KOPT-K1 (cell line): Measurements from ENCODE around the gene NELFA.
"Not testable (repeated sequence)": the region's sequence is repeated elsewhere in the genome, so short reads cannot be mapped to it uniquely, and the experiment has no call there.

Source experiments
- H3K27ac ChIP-seq: fragments of 200-600 bp; sonication (generic); 2 replicates; pipeline ENCODE4 v1.5.1; 2016; ENCODE audit warnings: antibody characterized with exemption, mild to moderate bottlenecking, low read depth, low read length; ENCODE audit not compliant: poor library complexity, severe bottlenecking
- H3K36me3 ChIP-seq: fragments of 200-600 bp; sonication (generic); 2 replicates; pipeline ENCODE4 v1.5.1; 2017; ENCODE audit warnings: antibody characterized with exemption, mild to moderate bottlenecking, low read length, moderate library complexity; ENCODE audit not compliant: insufficient read depth
- H3K9me3 ChIP-seq: fragments of 200-600 bp; sonication (generic); 2 replicates; pipeline ENCODE4 v1.5.1; 2017; ENCODE audit warnings: antibody characterized with exemption, low read length, mild to moderate bottlenecking; ENCODE audit not compliant: insufficient read depth, poor library complexity, severe bottlenecking

NELFA gene

DNA sequence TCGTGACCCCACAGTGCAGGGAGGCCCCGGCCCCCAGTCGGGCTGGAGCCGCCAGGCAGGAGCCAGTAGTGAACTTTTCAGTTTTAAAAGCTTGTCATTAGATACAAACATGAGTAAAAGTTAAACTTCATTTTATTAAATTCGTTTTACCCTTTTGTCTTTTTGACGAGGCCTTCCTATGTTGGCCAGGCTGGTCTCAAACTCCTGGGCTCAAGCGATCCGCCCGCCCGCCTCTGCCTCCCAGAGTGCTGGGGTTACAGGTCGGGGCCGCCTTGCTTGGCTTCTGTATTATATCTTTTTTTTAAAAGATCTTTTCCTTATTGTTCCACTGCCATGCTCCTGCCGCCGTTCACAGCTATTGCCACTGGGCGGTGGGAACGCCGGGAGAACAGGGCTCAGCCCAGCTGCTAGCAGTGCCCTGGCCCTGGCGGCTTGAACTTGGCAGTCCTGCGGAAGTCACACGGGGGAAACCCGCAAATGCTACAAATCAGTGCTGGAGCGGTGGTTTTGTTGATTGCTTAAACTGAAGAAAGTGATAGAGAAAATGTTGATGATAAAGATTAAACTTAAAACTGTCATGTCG is 968 bp upstream of the NELFA start:
- peaks cover 25% of the 10 kb centered on the region for H3K36me3 ChIP-seq
- no peaks in the 10 kb centered on the region for H3K9me3 ChIP-seq
- peak overlapping the region; percentile 95 for H3K27ac ChIP-seq

DNA sequence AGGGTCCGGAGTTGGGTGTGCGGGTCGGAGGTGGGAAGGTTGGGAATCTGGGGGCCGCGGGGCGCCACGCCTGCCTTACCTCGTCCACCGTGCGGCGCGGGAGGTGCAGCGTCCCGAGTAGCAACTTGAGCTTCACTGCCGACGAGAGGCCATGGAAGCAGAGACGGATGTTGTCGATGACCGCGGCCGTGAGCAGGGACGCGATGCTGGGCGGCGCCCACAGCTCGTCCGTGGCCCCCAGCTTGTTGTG is 178 bp downstream of the NELFA start:
- H3K9me3 ChIP-seq, result no peaks in the 10 kb centered on the region
- H3K36me3 ChIP-seq, result peaks cover 36% of the 10 kb centered on the region
- peak overlapping the region; percentile 95 for H3K27ac ChIP-seq

DNA sequence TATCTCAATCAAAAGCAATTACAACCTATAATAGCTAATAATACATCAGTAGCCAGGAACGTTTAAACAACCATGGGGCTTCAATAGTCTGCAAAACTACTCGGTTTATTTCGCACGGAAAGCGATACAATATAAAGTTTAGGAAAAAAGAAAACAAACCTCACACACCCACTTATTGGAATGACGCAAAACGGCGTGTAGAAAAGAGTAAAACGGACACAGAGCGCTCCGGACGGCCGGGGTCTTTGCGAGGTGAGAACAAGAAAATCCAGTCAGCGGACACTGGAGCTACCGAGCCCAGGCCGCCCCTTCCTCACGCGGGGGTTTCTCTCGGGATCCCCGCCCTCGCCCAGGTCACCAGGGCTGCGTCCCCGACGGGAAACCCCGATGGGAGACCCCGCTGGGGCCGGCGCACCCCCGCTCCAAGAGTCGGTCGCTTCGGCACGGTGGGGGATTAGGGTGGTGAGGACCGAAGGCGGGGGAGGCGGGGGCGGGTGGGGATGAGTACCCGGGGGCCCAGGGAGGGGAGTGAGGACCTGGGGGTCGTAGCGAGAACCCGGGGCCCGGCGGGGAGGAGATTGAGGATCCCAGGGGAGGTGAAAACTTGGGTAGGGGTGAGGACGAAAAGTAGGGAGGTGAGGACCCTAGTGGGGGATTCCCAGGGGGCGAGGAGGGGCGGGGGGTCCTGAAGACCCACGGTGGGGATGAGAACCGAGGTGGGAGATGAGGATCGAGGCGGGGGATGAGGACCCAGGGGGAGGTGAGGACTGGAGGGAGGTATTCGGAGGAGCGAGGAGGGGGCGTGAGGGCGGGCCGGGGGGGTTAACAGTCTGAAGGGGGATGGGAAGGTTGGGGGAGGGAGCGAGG is 737 bp downstream of the NELFA start:
- Histone ChIP-seq H3K9me3 (no peaks in the 10 kb centered on the region), H3K27ac (peak overlapping the region; percentile 95), H3K36me3 (peaks cover 41% of the 10 kb centered on the region)

- Histone ChIP-seq H3K27ac (peak overlapping the region; percentile 95), H3K36me3 (peaks cover 47% of the 10 kb centered on the region), H3K9me3 (no peaks in the 10 kb centered on the region)
Measured at GRCh38 chr4:2006956-2007653, 1.7 kb downstream of the NELFA start.

DNA sequence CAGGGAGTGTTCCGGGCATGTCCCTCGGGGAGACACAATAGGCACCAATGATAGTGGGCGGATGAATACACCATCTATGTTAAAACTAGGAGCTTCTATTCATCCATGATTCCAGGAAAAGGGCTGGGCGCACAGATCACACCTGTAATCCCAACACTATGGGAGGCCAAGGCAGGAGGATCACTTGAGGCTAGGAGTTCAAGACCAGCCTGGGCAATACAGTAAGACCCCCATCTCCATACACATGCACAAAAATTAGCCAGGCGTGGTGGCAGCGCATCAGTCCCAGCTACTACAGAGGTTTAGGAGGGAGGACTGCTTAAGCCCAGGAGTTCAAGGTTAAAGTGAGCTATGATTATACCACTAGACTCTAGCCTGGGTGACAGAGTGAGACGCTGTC is 2.4 kb downstream of the NELFA start:
- no peaks in the 10 kb centered on the region for H3K9me3 ChIP-seq
- no peak overlapping the region for H3K27ac ChIP-seq
- peaks cover 54% of the 10 kb centered on the region for H3K36me3 ChIP-seq

GRCh38 chr4:2003361-2003760 is 5.4 kb downstream of the NELFA start:
- not testable (repeated sequence) for H3K27ac ChIP-seq
- Histone ChIP-seq H3K9me3 (peaks cover 27% of the 10 kb centered on the region), H3K36me3 (peaks cover 84% of the 10 kb centered on the region)

- Histone ChIP-seq H3K36me3 (peaks cover 90% of the 10 kb centered on the region), H3K9me3 (peaks cover 47% of the 10 kb centered on the region)
- H3K27ac ChIP-seq, result not testable (repeated sequence)
Measured at GRCh38 chr4:1999308-1999707, 9.5 kb downstream of the NELFA start.

DNA sequence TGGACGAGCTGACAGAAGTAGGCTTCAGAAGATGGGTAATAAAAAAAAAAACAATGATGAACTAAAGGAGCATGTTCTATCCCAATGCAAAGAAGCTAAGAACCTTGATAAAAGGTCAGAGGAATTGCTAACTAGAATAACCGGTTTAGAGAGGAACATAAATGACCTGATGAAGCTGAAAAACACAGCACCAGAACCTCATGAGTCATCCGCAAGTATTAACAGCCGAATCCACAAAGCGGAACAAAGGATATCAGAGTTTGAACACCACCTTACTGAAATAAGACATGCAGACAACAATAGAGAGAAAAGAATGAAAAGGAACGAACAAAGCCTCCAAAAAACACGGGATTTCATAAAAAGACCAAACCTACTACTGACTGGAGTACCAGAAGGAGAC is 10.5 kb downstream of the NELFA start:
- Histone ChIP-seq H3K9me3 (peaks cover 47% of the 10 kb centered on the region), H3K36me3 (peaks cover 79% of the 10 kb centered on the region), H3K27ac (no peak overlapping the region)

GRCh38 chr4:1997712-1998111 is 11.1 kb downstream of the NELFA start:
- H3K27ac ChIP-seq, result no peak overlapping the region
- peaks cover 77% of the 10 kb centered on the region for H3K36me3 ChIP-seq
- H3K9me3 ChIP-seq, result peaks cover 47% of the 10 kb centered on the region

GRCh38 chr4:1996866-1997611 is 11.7 kb downstream of the NELFA start:
- H3K9me3 ChIP-seq, result peaks cover 47% of the 10 kb centered on the region
- peaks cover 71% of the 10 kb centered on the region for H3K36me3 ChIP-seq
- H3K27ac ChIP-seq, result no peak overlapping the region

DNA sequence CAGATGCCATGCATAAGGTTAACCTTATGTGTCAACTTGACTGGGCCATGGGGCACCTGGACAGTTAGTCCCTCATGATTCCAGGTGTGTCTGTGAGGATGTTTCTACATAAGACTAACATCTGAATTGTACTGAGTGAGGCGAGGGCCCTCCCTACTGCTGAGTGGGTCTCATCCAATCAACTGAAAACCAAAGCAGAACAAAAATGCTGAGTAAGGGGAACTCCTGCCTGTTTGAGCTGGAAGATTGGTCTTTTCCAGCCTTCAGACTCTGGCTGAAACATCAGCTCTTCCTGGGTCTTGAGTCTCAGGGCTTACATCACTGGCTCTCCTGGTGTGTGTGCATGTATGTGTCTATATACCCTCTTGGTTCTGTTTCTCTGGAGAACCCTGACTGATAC is 13.8 kb downstream of the NELFA start:
- Histone ChIP-seq H3K27ac (no peak overlapping the region), H3K36me3 (peaks cover 67% of the 10 kb centered on the region), H3K9me3 (peaks cover 35% of the 10 kb centered on the region)

DNA sequence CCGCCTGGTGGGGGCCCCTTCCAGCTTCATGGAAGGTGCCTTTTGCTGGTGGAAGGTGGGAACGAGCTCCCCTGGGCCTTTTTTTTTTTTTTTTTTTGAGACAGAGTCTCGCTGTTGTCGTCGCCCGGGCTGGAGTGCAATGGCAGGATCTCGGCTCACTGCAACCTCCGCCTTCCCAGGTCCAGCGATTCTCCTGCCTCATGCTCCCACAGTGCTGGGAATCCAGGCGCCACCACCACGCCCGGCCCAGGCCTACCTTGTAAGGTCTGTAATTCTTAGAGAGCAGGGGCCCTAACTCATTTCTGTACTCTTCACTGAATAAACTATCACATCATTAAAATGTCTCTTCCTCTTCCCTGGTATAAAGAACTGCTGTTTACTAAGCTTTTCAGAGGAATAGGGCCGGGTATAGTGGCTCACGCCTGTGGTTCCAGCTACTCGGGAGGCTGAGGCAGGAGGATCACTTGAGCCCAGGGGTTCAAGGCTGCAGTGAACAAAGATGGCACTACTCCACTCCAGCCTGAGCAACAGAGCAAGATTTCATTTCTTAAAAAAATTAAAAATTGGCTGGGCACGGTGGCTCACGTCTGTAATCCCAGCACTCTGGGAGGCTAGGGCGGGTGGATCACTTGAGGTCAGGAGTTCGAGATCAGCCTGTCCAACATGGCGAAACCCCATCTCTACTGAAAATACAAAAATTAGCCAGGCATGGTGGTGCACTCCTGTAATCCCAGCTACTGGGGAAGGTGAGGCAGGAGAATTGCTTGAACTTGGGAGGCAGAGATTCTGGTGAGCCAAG is 14.9 kb downstream of the NELFA start:
- not testable (repeated sequence) for H3K27ac ChIP-seq
- H3K9me3 ChIP-seq, result peaks cover 25% of the 10 kb centered on the region
- peaks cover 67% of the 10 kb centered on the region for H3K36me3 ChIP-seq

- Histone ChIP-seq H3K27ac (no peak overlapping the region), H3K36me3 (peaks cover 67% of the 10 kb centered on the region), H3K9me3 (peaks cover 17% of the 10 kb centered on the region)
Measured at GRCh38 chr4:1993169-1993516, 15.6 kb downstream of the NELFA start.

GRCh38 chr4:1992468-1993168 is 16.2 kb downstream of the NELFA start:
- Histone ChIP-seq H3K9me3 (peaks cover 12% of the 10 kb centered on the region), H3K27ac (no peak overlapping the region), H3K36me3 (peaks cover 67% of the 10 kb centered on the region)
